ENCODE data around the gene LMNTD2.
A peak's percentile ranks its signal among the peaks of the same experiment; 100 is the strongest.

The LMNTD2 gene

DNA sequence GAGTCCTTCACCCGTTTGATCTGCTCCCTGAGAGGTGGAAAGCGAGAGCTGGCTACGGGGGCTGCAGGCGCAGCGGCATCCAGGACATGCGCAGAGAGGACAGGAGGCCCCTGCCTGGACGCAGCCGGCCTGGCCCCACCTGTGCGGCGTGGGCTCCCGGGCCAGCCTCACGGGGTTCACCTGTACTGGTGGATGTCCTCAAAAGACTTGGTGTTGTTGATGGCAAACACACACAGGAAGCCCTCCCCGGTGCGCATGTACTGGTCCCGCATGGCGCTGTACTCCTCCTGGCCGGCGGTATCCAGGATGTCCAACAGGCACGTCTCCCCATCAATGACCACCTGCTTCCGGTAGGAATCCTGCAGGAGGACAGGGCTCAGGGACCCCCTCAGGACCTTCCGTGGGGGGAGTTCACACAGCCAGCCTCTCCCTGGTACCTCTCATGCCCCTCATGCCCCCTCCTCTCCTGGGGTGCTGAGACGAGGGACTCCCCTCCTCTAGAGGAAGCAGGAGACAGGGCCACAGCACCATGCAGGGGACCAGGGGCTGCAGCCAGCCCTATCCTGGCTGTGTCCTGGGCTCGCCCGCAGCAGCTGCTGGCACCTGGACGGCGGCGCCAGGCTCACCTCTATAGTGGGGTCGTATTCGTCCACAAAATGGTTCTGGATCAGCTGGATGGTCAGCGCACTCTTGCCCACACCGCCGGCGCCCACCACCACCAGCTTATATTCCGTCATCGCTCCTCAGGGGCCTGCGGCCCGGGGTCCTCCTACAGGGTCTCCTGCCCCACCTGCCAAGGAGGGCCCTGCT lies 26.7 kb downstream of the LMNTD2 start:
- Histone ChIP-seq H3K27ac (ENCODE audit: insufficient read depth, low read depth, low read length, poor library complexity, severe bottlenecking) (no peak overlapping the region), H3K36me3 (ENCODE audit: control insufficient read depth, insufficient read depth, low read length) (peaks cover 22% of the 10 kb centered on the region), H3K4me3 (ENCODE audit: insufficient read depth, low read depth, low read length) (peak overlapping the region; percentile 82), H3K27me3 (ENCODE audit: control insufficient read depth, insufficient read depth, low read length, poor library complexity, severe bottlenecking) (peaks cover 30% of the 10 kb centered on the region), H3K4me1 (ENCODE audit: control insufficient read depth, insufficient read depth, low read length) (peaks cover 15% of the 10 kb centered on the region), H3K9me3 (ENCODE audit: control insufficient read depth, low read length) (no peaks in the 10 kb centered on the region)
- WGBS, 2 experiments: 95 to 96% methylated on average over 37 of the region's 37 CpGs

DNA sequence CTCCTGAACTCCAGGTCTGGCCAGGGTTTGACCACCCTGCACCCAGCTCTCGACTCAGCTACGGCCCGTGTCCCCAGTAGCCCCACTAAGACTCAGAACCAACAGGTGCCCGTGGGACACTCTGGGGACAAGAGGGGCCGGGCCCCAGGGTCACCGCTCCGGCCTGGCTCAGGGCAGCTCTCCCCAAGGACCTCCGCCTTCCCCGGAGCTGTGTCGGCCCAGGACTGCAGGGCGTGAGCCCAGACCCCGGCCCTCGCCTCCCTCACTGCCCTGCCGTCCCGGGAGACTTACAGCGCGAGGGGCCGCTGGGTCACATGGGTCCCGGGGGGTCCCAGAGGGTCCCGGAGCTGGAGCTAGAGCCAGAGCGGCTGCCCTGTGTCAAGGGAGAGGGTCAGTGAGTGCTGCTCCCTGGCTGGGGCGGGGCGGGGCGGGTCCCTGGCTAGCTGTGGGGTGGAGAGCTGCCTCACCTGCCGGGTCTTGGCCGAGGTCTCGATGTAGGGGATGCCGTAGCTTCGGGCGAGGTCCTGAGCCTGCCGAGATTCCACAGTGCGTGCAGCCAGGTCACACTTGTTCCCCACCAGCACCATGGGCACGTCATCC lies 27.5 kb downstream of the LMNTD2 start:
- Histone ChIP-seq H3K4me3 (ENCODE audit: insufficient read depth, low read depth, low read length) (no peak overlapping the region), H3K36me3 (ENCODE audit: control insufficient read depth, insufficient read depth, low read length) (peaks cover 22% of the 10 kb centered on the region), H3K4me1 (ENCODE audit: control insufficient read depth, insufficient read depth, low read length) (peaks cover 13% of the 10 kb centered on the region), H3K9me3 (ENCODE audit: control insufficient read depth, low read length) (no peaks in the 10 kb centered on the region), H3K27me3 (ENCODE audit: control insufficient read depth, insufficient read depth, low read length, poor library complexity, severe bottlenecking) (peaks cover 23% of the 10 kb centered on the region), H3K27ac (ENCODE audit: insufficient read depth, low read depth, low read length, poor library complexity, severe bottlenecking) (no peak overlapping the region)
- 96 to 97% methylated on average over 33 of the region's 33 CpGs for WGBS, 2 experiments

DNA sequence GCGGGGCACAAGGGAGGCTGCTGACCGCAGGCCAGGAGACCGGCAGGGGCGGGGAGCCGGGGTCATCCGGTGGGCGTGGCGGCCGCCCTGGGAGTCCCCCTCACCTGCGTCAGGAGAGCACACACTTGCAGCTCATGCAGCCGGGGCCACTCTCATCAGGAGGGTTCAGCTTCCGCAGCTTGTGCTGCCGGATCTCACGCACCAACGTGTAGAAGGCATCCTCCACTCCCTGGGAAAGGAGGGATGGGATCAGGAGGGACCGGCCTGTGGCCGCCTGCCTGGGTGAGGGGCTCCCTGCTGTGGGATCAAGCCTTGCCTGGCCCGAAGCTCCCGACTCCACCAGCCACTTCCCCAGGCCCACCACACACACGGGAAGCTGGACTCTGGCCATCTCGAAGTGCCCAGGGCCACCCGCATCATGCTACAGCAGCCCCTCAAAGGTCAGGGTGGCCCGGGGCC lies 28.0 kb downstream of the LMNTD2 start:
- WGBS, 2 experiments: 95 to 96% methylated on average over 23 of the region's 23 CpGs
- Histone ChIP-seq H3K36me3 (ENCODE audit: control insufficient read depth, insufficient read depth, low read length) (peaks cover 22% of the 10 kb centered on the region), H3K27ac (ENCODE audit: insufficient read depth, low read depth, low read length, poor library complexity, severe bottlenecking) (no peak overlapping the region), H3K27me3 (ENCODE audit: control insufficient read depth, insufficient read depth, low read length, poor library complexity, severe bottlenecking) (peaks cover 18% of the 10 kb centered on the region), H3K9me3 (ENCODE audit: control insufficient read depth, low read length) (no peaks in the 10 kb centered on the region), H3K4me1 (ENCODE audit: control insufficient read depth, insufficient read depth, low read length) (peaks cover 7% of the 10 kb centered on the region), H3K4me3 (ENCODE audit: insufficient read depth, low read depth, low read length) (no peak overlapping the region)

DNA sequence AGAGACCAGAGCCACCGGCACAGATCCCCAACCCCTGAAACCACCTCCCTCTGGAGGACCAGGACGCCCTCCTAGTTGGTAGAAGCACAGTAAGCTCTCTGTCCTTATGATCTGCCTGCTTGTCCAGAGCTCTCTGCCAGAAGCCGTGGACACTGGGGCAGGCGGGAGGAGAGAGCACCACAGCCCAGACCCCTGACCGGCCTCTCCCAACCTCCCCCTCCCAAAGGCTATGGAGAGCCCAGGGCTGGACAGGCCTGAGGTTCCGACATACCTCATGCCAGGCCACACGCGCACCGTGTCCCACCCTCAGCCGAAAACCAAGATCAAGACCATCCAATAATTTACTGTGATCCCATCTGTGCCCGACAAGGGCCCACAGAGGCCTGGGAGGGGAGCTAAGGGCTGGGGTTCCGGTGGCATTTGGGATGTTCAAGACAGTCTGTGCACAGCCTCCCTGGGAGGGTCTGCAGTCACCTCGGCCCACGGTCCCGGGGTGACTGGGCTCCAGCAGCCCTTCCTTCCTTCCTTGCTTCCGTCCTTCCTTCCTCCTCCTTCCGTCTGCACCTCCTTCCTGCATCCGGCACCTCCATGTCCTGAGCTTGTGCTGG lies 28.5 kb downstream of the LMNTD2 start:
- Histone ChIP-seq H3K27me3 (ENCODE audit: control insufficient read depth, insufficient read depth, low read length, poor library complexity, severe bottlenecking) (peaks cover 12% of the 10 kb centered on the region), H3K36me3 (ENCODE audit: control insufficient read depth, insufficient read depth, low read length) (peaks cover 22% of the 10 kb centered on the region), H3K4me1 (ENCODE audit: control insufficient read depth, insufficient read depth, low read length) (peaks cover 6% of the 10 kb centered on the region), H3K9me3 (ENCODE audit: control insufficient read depth, low read length) (no peaks in the 10 kb centered on the region), H3K4me3 (ENCODE audit: insufficient read depth, low read depth, low read length) (no peak overlapping the region), H3K27ac (ENCODE audit: insufficient read depth, low read depth, low read length, poor library complexity, severe bottlenecking) (no peak overlapping the region)
- 94 to 95% methylated on average over 18 of the region's 18 CpGs for WGBS, 2 experiments

DNA sequence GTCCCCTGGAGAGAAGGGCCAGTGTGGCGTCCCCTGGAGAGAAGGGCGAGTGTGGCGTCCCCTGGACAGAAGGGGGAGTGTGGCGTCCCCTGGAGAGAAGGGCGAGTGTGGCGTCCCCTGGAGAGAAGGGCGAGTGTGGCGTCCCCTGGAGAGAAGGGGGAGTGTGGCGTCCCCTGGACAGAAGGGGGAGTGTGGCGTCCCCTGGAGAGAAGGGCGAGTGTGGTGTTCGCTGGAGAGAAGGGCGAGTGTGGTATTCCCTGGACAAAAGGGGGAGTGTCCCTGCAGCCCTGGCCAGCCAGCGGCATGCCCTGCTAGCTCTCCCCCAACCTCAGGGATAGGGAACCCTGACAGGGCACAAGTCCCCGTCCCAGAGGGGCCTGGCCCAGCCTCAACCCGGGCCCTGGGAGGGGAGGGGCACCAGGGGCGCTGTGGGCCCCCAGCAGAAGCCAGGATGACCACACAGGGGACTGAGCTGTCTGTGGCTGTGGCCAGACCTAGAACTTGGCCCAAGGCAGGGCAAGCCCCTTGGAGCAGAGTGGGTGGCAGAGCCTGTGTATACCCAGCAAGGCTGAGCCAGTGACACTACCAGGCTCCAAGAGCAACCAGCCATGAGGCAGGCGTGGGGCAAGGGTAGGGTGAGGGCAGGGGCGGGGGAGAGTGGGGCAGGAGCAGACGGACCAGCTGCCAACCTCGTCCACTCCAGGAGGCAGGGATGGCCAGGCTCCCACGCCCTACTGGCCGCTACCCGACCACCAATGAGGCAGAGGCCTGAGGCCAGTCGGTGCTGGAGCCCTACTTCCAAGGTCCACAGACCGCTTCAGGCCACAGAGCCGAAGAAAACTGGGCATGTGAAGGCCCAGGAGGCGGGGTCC lies 29.3 kb downstream of the LMNTD2 start:
- peaks cover 4% of the 10 kb centered on the region for H3K27me3 ChIP-seq (ENCODE audit: control insufficient read depth, insufficient read depth, low read length, poor library complexity, severe bottlenecking)
- H3K4me1 ChIP-seq (ENCODE audit: control insufficient read depth, insufficient read depth, low read length): peaks cover 6% of the 10 kb centered on the region
- 93% methylated on average over 28 of the region's 28 CpGs for WGBS, 2 experiments
- H3K4me3 ChIP-seq (ENCODE audit: insufficient read depth, low read depth, low read length): no peak overlapping the region
- no peaks in the 10 kb centered on the region for H3K9me3 ChIP-seq (ENCODE audit: control insufficient read depth, low read length)
- no peak overlapping the region for H3K27ac ChIP-seq (ENCODE audit: insufficient read depth, low read depth, low read length, poor library complexity, severe bottlenecking)
- peaks cover 22% of the 10 kb centered on the region for H3K36me3 ChIP-seq (ENCODE audit: control insufficient read depth, insufficient read depth, low read length)

DNA sequence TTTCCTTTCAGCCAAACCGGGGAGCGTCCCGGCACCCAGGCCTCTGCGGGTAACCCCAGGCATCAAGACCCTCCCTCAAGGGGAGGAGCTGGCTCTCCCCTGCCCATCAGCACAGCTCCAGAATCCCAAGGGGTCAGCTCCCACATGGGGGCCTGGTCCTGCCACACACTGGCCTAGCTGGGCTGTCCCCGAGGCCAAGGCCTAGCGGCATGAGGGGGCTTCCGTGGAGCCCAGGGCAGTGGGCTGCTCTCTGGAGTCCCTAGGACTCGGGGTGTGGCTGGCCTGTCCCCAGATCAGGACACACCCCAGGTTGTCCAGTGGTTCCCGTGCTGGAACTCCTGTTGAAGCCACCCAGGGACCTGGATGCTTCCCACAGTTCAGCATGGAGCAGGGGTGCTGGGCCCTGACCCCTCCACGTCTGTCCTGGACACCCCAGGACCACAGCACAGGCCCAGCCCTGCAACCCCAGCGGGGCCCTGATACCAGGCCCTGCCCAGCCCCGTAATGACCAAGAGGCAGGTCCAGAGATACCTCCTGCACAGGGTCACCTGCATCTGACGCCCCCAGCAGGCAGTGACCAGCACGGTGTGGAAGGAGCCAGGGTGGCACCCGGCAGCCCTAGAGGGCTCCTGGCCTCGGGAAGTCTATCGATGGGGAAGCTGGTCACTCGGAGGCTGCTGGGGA lies 30.7 kb downstream of the LMNTD2 start:
- H3K4me1 ChIP-seq (ENCODE audit: control insufficient read depth, insufficient read depth, low read length): peaks cover 6% of the 10 kb centered on the region
- H3K4me3 ChIP-seq (ENCODE audit: insufficient read depth, low read depth, low read length): no peak overlapping the region
- WGBS, 2 experiments: 90% methylated on average over 18 of the region's 18 CpGs
- no peaks in the 10 kb centered on the region for H3K27me3 ChIP-seq (ENCODE audit: control insufficient read depth, insufficient read depth, low read length, poor library complexity, severe bottlenecking)
- no peaks in the 10 kb centered on the region for H3K9me3 ChIP-seq (ENCODE audit: control insufficient read depth, low read length)
- H3K27ac ChIP-seq (ENCODE audit: insufficient read depth, low read depth, low read length, poor library complexity, severe bottlenecking): no peak overlapping the region
- H3K36me3 ChIP-seq (ENCODE audit: control insufficient read depth, insufficient read depth, low read length): peaks cover 22% of the 10 kb centered on the region

DNA sequence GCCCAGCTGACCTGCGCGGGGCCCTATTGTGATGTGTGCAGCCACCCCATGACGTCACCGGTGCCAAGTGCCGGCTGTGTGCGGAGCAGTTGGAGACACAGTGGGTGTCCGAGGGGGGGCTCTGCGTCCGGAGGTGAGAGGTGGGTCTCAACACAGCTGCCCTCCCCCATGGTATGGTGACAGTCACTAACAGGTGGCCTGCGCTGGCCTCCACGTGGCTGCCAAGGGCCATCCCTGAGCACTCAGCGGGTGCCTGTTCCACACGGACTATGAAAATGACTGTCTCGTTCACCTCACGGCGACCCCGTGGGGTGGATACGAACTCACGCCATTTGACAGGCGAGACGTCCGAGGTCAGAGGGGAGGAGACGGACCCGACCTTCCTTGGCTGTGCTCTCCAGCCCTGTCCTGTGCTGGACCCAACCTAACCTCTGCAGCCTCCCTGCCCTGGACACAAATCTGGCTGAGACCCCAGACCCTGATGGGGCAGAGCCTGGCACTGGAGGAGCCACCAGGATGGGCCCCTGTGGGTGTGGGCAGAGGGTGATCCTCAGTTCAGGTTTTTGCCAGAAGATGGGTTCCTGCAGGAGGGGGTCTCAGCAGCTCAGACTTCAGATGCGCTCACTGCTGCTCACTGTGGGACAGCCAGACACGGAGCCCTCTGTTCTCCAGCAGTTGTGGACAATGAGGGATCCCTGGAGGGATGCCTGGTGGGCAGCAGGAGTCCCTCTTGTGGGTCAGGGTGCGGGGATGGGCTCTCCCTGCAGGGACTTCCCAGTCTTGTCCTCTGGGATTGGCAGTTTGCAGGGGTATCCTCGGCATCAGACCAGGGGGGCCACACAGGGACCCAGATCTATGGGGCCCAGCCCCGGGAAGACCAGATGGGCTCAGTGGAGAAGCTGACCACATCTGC lies 31.5 kb downstream of the LMNTD2 start:
- no peaks in the 10 kb centered on the region for H3K27me3 ChIP-seq (ENCODE audit: control insufficient read depth, insufficient read depth, low read length, poor library complexity, severe bottlenecking)
- H3K36me3 ChIP-seq (ENCODE audit: control insufficient read depth, insufficient read depth, low read length): peaks cover 22% of the 10 kb centered on the region
- H3K4me3 ChIP-seq (ENCODE audit: insufficient read depth, low read depth, low read length): no peak overlapping the region
- H3K9me3 ChIP-seq (ENCODE audit: control insufficient read depth, low read length): no peaks in the 10 kb centered on the region
- peaks cover 3% of the 10 kb centered on the region for H3K4me1 ChIP-seq (ENCODE audit: control insufficient read depth, insufficient read depth, low read length)
- no peak overlapping the region for H3K27ac ChIP-seq (ENCODE audit: insufficient read depth, low read depth, low read length, poor library complexity, severe bottlenecking)
- 90% methylated on average over 29 of the region's 29 CpGs for WGBS, 2 experiments

DNA sequence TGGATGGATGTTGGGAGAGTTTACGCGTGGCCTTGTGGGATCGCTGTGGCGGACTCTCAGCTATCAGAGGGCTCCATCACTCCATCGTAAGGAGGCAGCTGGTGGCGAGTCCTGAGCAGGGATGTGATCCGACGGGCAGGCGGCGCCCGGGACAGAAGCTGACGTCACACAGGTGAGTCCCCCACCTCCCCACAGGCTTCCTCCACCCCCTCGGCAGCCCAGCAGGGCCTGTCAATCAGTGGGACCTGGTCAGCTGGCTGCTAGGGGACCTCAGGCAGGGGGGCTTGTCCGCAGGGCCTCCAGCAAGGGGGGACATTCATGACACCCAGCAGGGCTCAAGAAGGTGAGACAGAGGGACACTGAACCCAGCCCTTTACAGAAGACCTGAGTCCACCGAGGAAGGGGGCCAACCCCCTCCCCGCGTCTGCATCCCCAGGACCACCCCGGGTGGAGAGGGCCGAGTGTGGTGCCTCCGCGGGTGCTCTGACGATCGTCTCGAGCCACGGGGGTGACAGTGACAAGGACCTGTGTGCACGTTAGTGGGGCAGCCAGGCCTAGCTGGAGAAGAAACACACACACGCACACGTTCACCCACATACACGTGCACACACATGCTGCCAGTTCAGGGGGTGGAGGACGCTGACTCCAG lies 32.2 kb downstream of the LMNTD2 start:
- Histone ChIP-seq H3K27ac (ENCODE audit: insufficient read depth, low read depth, low read length, poor library complexity, severe bottlenecking) (no peak overlapping the region), H3K4me3 (ENCODE audit: insufficient read depth, low read depth, low read length) (no peak overlapping the region), H3K9me3 (ENCODE audit: control insufficient read depth, low read length) (no peaks in the 10 kb centered on the region), H3K4me1 (ENCODE audit: control insufficient read depth, insufficient read depth, low read length) (no peaks in the 10 kb centered on the region), H3K27me3 (ENCODE audit: control insufficient read depth, insufficient read depth, low read length, poor library complexity, severe bottlenecking) (no peaks in the 10 kb centered on the region), H3K36me3 (ENCODE audit: control insufficient read depth, insufficient read depth, low read length) (peaks cover 16% of the 10 kb centered on the region)
- 88 to 91% methylated on average over 30 of the region's 30 CpGs for WGBS, 2 experiments
